GM10266 (cell line): ENCODE data around the gene CAMK2N1.
A peak's percentile ranks its signal among the peaks of the same experiment; 100 is the strongest.

Experiments used
- DNase-seq: peaks from one replicate; pipeline ENCODE4 v3.0.0; 2012; ENCODE audit errors: extremely low spot score
- CTCF ChIP-seq: IDR thresholded peaks from 2 replicates; pipeline ENCODE4 v1.5.1; 2012; ENCODE audit warnings: mild to moderate bottlenecking, low read depth; ENCODE audit not compliant: control insufficient read depth, insufficient read depth; ENCODE audit errors: missing control alignments

The CAMK2N1 gene

GRCh38 chr1:20485527-20486456 is at the start of gene CAMK2N1:
CAMK2N1 (minus strand) TSS chr1:20486210; CDS start chr1:20485379, 831 bp downstream.
- TF ChIP-seq CTCF = no peak
- DNase-seq = peak; percentile 49

DNA sequence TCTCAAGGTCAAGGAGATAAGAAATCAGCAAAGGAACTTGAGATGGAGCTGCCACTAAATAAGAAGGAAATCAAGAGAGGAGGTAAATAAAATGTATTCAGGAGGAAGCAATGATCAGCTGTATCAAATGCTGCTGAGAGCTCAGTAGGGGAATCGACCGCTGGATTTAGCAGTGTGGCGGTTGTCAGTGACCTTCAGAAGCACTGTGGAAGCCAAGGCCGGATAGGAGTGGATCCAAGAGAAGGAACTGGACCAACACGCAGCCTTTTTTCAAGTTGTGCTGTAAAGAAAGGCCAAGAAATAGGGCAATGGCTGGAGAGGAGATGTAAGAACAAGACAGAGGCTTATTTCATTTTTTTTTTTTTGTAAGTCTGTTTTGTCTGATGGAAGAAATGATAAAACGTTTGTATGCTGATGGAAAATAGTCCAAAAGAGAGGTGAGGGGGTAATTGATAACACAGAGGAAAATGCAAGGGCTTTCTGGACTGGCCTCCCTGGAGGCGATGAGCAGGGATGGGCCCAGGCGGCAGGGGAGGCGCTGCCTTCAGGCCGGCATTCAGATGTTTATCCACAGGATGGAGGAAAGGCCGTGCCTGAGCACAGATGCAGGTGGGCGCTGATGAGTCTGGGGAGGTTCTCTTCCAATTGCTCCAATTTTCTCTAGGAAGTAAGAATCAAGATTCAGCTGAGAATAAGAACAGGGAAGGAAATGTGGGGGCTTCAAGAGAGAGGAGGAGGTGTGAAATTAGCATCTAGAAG is 48.8 kb upstream of the CAMK2N1 start:
- no peak for DNase-seq
- no peak for TF ChIP-seq CTCF

- TF ChIP-seq CTCF = no peak
- DNase-seq = no peak
Measured at GRCh38 chr1:20533635-20534034, 47.6 kb upstream of the CAMK2N1 start.

DNA sequence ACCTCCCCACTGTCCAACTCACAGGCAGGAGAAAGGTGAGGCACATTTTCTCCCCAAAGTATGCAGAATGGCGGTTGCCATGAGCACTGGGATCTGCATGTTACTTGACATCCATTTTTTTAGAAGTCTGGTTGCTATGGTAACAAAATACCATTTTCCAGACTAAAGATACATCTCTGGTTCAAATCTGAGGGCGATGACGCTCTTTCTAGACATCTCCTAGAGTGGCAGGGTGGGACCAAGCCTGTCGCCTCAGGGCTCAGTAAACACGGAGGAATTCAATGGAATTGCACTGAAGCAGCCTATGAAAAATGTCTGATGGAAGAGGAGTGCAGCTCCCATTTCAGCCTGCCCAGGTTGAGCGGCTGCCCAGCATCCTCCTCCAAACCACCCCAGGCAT is 44.9 kb upstream of the CAMK2N1 start:
- no peak for TF ChIP-seq CTCF

DNA sequence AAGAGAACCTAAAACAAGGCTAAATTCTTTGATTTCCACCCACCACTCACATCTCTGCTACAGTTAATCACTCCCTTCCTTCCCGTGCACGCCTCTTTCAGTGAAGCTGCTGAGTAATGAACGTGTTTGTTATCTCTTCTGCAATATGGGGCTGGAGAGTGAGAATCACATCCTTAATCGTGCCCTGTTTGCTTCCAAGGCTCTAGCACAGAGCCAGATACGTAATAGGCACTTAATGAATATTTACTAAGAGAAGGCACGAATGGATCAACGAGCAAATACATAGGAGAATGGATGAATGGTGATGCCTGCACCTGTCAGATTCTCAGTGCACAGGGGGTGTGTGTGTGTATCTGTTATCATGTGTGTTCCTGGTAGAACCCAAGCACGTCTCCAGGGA is 44.3 kb upstream of the CAMK2N1 start:
- no peak for TF ChIP-seq CTCF
- no peak for DNase-seq

More for the DNA sequence above, 44.9 kb upstream of the CAMK2N1 start:
- DNase-seq = no peak

- DNase-seq = no peak
- no peak for TF ChIP-seq CTCF
Measured at GRCh38 chr1:20528221-20528620, 42.2 kb upstream of the CAMK2N1 start.
